Coronary artery (tissue), 2 donors: ENCODE results near the gene IRF2BP2.

Source experiments
- DNase-seq: peaks from one replicate; pipeline ENCODE4 v3.0.0-alpha.2; 2017; ENCODE audit warnings: low spot score
- H3K27ac ChIP-seq, 2 donors: fragments of 200-600 bp; sonication (generic); one replicate each; pipeline ENCODE4 v1.5.1; 2016 to 2019
- H3K4me3 ChIP-seq: fragments of 200-600 bp; sonication (generic); 2 replicates; pipeline ENCODE4 v1.5.1; 2016; ENCODE audit warnings: mild to moderate bottlenecking, moderate library complexity
- CTCF ChIP-seq: fragments of 200-600 bp; sonication (generic); IDR thresholded peaks from one replicate; pipeline ENCODE4 v1.5.1; 2019; ENCODE audit warnings: antibody characterized with exemption

Gene IRF2BP2

GRCh38 chr1:234554698-234555311 is 55.2 kb downstream of the IRF2BP2 start:
- TF ChIP-seq CTCF, result no peak
- H3K27ac ChIP-seq, result no peak overlapping the region
- DNase-seq, result peak; percentile 68
- no peak overlapping the region for H3K4me3 ChIP-seq
